ENCODE results near the gene FUT6. TPM values are rescaled to one million over a fixed set of nuclear protein-coding genes. Genes with fewer than 3 reads are reported as not detected.
"Not testable (repeated sequence)": the region's sequence is repeated elsewhere in the genome, so short reads cannot be mapped to it uniquely, and the experiment has no call there.

Gene FUT6
- polyA plus RNA-seq, 3 donors from 2014 or later, result not detected

DNA sequence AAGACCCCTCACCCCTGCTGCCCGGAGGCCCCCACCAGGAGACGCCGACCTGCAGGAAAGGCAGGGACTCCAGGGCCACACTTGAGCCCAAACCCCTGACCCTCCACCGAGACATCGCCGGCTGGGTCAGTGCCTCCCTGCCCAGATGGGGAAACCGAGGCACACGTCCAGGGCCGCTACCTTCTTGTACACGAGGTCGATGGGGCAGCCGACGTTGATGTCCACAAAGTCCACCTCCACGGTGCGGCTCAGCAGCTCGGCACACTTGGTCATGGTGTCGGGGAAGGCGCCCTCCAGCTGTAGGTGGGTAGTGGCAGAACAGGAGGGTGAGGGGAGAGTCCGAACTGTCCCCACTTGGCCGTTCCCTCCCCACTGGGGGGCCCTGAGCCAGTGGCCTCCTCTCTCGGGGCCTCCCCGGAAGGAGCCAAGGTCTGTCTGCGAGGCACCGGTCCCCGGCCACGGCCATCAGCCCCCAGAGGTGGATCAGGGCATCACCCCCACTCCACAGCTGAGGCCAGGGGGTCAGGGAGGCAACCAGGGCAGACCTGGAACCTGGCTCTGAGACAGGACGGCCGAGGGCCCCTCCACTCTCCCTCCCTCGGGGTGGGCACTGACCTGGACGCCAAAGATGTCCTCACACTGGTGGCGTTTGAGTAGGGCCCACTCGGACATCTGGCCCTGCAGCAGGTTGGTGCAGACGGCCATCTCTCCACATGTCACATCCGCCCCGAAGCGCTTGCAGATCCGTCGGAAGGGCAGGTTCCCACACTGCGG, 51.9 kb downstream of the FUT6 start:
- DNase-seq, result no peak
- Mint-ChIP-seq H3K9me3 (no peaks in the 10 kb centered on the region), H3K4me3 (no peak overlapping the region), H3K4me1 (peaks cover 15% of the 10 kb centered on the region in 2 donors), H3K27me3 (ENCODE audit: low read depth in 3 of 3) (peaks cover 12 to 22% (median 16%) of the 10 kb centered on the region in 3 donors), H3K27ac (no peak overlapping the region), H3K36me3 (peaks cover 10 to 15% (median 14%) of the 10 kb centered on the region in 3 donors)

DNA sequence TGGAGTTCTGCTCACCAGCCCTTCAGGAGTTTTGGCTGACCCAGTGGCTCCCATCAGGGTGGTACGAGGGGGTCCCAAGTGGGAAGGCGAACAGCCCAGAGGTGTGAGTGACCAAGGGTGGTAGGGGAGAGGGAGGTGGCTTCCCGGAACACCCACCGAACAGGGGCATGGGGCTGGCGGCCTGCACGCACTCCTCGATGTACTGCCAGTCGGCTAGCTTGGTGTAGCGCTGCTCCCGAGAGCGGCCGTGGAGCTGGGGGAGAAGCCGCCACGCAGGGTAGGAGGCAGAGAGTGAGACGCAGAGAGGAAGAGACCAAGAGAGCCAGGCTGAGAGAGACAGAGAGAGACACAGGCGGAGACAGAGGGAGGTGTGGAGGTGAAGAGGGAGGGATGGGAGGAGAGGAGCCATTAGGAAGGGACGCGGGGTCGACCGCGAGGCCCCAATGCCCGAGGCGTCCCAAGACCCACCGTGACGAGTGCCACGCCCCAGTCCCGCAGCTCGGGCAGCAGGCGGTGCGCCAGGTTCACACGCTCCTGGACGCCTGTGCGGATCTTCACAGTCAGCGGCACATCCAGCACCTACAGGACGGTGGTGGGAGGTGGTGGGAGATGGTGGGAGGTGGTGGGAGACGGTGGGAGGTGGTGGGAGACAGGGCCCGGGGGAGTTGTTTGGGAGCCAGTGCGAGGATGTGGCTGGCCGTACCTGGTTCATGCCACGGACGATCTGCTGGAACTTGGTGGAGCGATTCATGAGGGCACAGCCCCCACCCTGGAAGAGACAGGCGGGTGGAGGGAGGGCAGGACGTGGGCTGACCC, 52.7 kb downstream of the FUT6 start:
- no peak overlapping the region for H3K27ac Mint-ChIP-seq
- peaks cover 15% of the 10 kb centered on the region in 2 donors for H3K4me1 Mint-ChIP-seq
- H3K27me3 Mint-ChIP-seq (ENCODE audit: low read depth in 3 of 3), result peaks cover 12 to 22% (median 16%) of the 10 kb centered on the region in 3 donors
- no peak for DNase-seq
- H3K36me3 Mint-ChIP-seq, result peaks cover 10 to 15% (median 14%) of the 10 kb centered on the region in 3 donors
- no peak overlapping the region for H3K4me3 Mint-ChIP-seq
- no peaks in the 10 kb centered on the region for H3K9me3 Mint-ChIP-seq

DNA sequence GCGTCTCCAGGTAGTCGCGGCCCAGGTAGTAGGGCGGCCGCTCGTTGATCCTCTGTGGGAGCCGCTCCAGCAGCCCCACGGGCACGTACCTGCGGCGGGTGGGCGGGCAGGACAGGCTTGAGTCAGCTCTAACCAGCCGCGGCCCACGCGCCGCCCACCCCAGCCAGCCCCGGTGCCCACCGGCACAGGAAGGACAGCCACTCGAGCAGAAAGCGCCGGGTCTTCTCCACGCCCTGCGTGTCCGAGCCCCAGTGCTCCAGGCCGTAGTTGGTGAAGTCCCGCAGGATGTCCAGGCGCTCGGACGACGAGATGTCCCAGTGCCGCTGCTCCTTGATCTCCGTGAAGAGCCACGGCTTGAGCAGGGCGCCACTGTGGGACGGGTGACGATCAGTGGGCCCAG, 54.1 kb downstream of the FUT6 start:
- Mint-ChIP-seq H3K4me3 (no peak overlapping the region), H3K27ac (no peak overlapping the region), H3K4me1 (peaks cover 5 to 8% of the 10 kb centered on the region in 2 donors), H3K36me3 (peaks cover 8 to 14% (median 13%) of the 10 kb centered on the region in 3 donors), H3K9me3 (no peaks in the 10 kb centered on the region), H3K27me3 (ENCODE audit: low read depth in 3 of 3) (peaks cover 6 to 14% (median 7%) of the 10 kb centered on the region in 3 donors)
- DNase-seq, result no peak

DNA sequence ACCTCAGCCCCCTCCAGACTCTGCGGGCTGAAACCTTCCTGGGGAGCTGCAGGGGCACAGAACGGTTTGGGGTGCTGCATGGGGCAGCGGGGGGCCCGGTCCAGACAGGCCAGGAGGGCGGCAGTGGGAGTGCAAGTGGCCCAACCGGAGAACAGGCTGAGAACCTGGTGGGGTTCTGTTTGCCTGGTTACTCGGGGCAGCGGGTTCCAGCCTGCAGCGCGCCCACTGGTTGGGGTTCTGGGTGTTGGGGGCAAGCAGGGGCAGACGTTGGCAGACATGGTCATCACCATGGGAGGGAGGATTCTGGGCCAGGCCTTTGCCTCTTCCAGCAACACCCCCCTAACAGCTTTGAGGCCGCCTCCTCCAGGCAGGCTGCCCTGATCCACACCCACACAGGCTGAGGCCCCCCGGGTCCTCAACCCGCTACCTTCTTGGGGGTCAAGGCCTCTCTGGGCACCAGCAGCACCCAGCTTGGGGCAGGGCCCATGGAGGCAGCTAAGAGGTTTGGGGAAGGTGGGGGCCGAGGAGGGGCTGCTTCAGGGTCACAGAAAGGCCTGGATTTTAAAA, 54.8 kb downstream of the FUT6 start, which contains the start of gene PRR22:
TSS of gene PRR22 (minus strand) at position 166 of the 567 bp plus-strand sequence. CDS start at position 80, 86 bp downstream.
- DNase-seq, result no peak
- Mint-ChIP-seq H3K27ac (no peak within 1 kb of the TSS), H3K9me3 (no peaks in the 10 kb centered on the region), H3K36me3 (peaks cover 4 to 9% (median 9%) of the 10 kb centered on the region in 3 donors), H3K4me3 (no peak within 1 kb of the TSS), H3K27me3 (ENCODE audit: low read depth in 3 of 3) (peaks cover 3 to 10% (median 7%) of the 10 kb centered on the region in 3 donors), H3K4me1 (peaks cover 0 to 2% of the 10 kb centered on the region in 2 donors)

- Mint-ChIP-seq H3K9me3 (no peaks in the 10 kb centered on the region), H3K27me3 (ENCODE audit: low read depth in 3 of 3) (peaks cover 3 to 9% (median 5%) of the 10 kb centered on the region in 3 donors)
Observed at GRCh38 chr19:5782945-5783919, 56.3 kb downstream of the FUT6 start.

DNA sequence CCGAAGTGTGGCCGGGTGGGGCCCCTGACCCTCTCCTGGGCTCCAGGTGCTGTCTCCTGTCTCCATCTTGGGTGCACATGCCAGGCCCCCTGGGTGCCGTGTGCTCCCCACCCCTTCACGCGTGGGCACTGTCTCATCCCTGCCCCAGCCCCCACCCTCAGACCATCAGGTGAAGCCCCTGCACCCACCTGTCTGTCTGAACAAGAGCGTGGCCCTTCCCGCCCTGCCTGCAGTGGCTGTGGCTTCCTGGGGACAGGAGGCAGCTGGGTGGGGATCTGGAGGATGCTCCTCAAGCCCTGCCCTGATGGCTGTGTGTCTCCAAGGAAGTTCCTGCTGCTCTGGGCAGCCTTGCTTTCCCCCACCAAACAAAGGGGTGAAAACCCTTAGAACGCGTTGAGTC, 57.2 kb downstream of the FUT6 start:
- no peak overlapping the region for H3K4me3 Mint-ChIP-seq
- DNase-seq, result no peak
- no peak overlapping the region for H3K27ac Mint-ChIP-seq
- H3K9me3 Mint-ChIP-seq, result no peaks in the 10 kb centered on the region
- no peaks in the 10 kb centered on the region for H3K4me1 Mint-ChIP-seq
- peaks cover 3 to 9% (median 3%) of the 10 kb centered on the region in 3 donors for H3K27me3 Mint-ChIP-seq (ENCODE audit: low read depth in 3 of 3)
- H3K36me3 Mint-ChIP-seq, result peaks cover 4 to 6% (median 5%) of the 10 kb centered on the region in 3 donors

More at GRCh38 chr19:5782945-5783919, 56.3 kb downstream of the FUT6 start:
- DNase-seq, result no peak
- Mint-ChIP-seq H3K4me1 (no peaks in the 10 kb centered on the region), H3K4me3 (no peak overlapping the region), H3K27ac (no peak overlapping the region), H3K36me3 (peaks cover 4 to 6% (median 6%) of the 10 kb centered on the region in 3 donors)

GRCh38 chr19:5780916-5781315, 58.6 kb downstream of the FUT6 start:
- H3K27ac Mint-ChIP-seq, result not testable (repeated sequence)

More at GRCh38 chr19:5780916-5781315, 58.6 kb downstream of the FUT6 start:
- H3K4me1 Mint-ChIP-seq; DNase-seq; H3K36me3 Mint-ChIP-seq; H3K4me3 Mint-ChIP-seq; H3K9me3 Mint-ChIP-seq; H3K27me3 Mint-ChIP-seq (ENCODE audit: low read depth in 3 of 3): not testable (repeated sequence)

Other genes starting within 250 kb of the FUT6 start
- gene SAFB2, start 216.9 kb downstream of the FUT6 start, polyA plus RNA-seq, result 10 to 100 TPM; 12.8 to 43.4 (median 19.6) TPM
- 100 to 1,000 TPM in 1 of 3 donors, 10 to 100 TPM in 1, 1 to 10 TPM in 1; 6.4 to 103 (median 29.6) TPM for gene SAFB, start 216.6 kb downstream of the FUT6 start, polyA plus RNA-seq
- gene MICOS13, start 159.2 kb downstream of the FUT6 start, polyA plus RNA-seq, result 100 to 1,000 TPM in 1 of 3 donors, 10 to 100 TPM in 2; 85.1 to 134 (median 98.2) TPM
- 1 to 10 TPM; 2.0 to 3.1 (median 2.5) TPM for gene HSD11B1L, start 158.7 kb downstream of the FUT6 start, polyA plus RNA-seq
- gene RPL36, start 149.4 kb downstream of the FUT6 start, polyA plus RNA-seq, result 1,000 to 10,000 TPM in 1 of 3 donors, 100 to 1,000 TPM in 2; 550 to 1,524 (median 935) TPM
- 10 to 100 TPM in 2 of 3 donors, 1 to 10 TPM in 1; 8.4 to 24.2 (median 11.3) TPM for gene LONP1, start 119.6 kb downstream of the FUT6 start, polyA plus RNA-seq
- not detected for gene CATSPERD, start 119.1 kb downstream of the FUT6 start, polyA plus RNA-seq
- gene PRR22, start 55.0 kb downstream of the FUT6 start, polyA plus RNA-seq, result not detected
- gene DUS3L, start 48.5 kb downstream of the FUT6 start, polyA plus RNA-seq, result 10 to 100 TPM; 21.2 to 42.5 (median 33.4) TPM
- under 1 TPM in 1 of 3 donors, not detected in 2; 0.56 TPM for gene NRTN, start 34.6 kb downstream of the FUT6 start, polyA plus RNA-seq
- gene FUT3, start 11.7 kb upstream of the FUT6 start, polyA plus RNA-seq, result not detected
- gene FUT5, start 30.8 kb upstream of the FUT6 start, polyA plus RNA-seq, result not detected
- gene NDUFA11, start 64.1 kb upstream of the FUT6 start, polyA plus RNA-seq, result 100 to 1,000 TPM; 329 to 666 (median 378) TPM
- 1 to 10 TPM; 2.2 to 6.5 (median 5.2) TPM for gene VMAC, start 65.2 kb upstream of the FUT6 start, polyA plus RNA-seq
- gene CAPS, start 74.6 kb upstream of the FUT6 start, polyA plus RNA-seq, result 1 to 10 TPM in 2 of 3 donors, under 1 TPM in 1; 0.32 to 4.1 (median 2.2) TPM
- 10 to 100 TPM in 1 of 3 donors, 1 to 10 TPM in 2; 3.2 to 14.5 (median 4.4) TPM for gene RANBP3, start 138.4 kb upstream of the FUT6 start, polyA plus RNA-seq

All from immature natural killer cell (primary cell).